Measurements from ENCODE around the gene DYNLRB2. TPM values are rescaled to one million over a fixed set of nuclear protein-coding genes. Genes with fewer than 3 reads are reported as not detected.

Gene DYNLRB2
- total RNA-seq, 2 donors from 2014 or later = not detected

DNA sequence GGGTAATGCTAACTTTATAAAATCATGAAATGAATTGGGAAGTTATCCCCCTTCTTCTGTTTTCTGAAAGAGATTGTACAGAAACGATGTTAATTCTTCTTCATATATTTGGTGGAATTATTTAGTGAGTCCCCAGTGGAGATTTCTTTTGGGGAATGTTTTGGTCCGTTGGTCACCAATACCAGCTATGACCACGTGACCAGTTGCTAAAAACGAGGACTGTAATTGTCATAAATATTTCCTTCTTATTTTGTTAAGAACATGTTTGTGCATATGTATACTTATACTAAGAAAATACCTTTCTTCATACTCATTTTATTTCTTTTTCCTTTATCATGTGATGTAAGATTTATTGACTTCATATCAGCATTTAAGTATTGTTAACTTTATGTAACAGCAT lies 10.3 kb upstream of the DYNLRB2 start:
- Histone ChIP-seq H3K9ac (ENCODE audit: low read depth in 2 of 2, low read length in 2 of 2) (no peak overlapping the region), H3K4me1 (no peaks in the 10 kb centered on the region), H3K9me3 (no peaks in the 10 kb centered on the region), H3K36me3 (no peaks in the 10 kb centered on the region), H3K4me3 (no peak overlapping the region), H3K27me3 (no peaks in the 10 kb centered on the region), H3K27ac (no peak overlapping the region)
- intact Hi-C loops (cut with DNase I) = no loop called here
- TF ChIP-seq, protein P1, sequence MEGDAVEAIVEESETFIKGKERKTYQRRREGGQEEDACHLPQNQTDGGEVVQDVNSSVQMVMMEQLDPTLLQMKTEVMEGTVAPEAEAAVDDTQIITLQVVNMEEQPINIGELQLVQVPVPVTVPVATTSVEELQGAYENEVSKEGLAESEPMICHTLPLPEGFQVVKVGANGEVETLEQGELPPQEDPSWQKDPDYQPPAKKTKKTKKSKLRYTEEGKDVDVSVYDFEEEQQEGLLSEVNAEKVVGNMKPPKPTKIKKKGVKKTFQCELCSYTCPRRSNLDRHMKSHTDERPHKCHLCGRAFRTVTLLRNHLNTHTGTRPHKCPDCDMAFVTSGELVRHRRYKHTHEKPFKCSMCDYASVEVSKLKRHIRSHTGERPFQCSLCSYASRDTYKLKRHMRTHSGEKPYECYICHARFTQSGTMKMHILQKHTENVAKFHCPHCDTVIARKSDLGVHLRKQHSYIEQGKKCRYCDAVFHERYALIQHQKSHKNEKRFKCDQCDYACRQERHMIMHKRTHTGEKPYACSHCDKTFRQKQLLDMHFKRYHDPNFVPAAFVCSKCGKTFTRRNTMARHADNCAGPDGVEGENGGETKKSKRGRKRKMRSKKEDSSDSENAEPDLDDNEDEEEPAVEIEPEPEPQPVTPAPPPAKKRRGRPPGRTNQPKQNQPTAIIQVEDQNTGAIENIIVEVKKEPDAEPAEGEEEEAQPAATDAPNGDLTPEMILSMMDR (IDR thresholded peaks at IDR 0.05) = no peak
- DNase-seq = no peak

DNA sequence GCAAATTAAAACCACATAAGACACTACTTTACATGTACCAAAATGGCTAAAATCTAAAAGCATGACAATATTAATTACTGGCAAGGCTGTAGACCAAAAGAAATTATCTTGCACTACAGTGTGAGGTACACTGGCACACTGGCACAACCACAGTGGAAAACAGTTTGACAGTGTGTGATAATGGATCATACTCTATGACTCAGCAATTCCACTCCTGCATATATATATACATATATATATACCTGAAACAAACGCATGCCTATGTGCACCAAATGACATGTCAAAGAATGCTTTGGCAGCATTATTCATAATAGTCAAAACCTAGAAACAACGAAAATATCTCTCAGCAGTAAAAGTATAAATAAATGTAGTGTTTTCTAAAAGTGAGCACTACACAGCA lies 4.6 kb upstream of the DYNLRB2 start:
- Histone ChIP-seq H3K4me3 (no peak overlapping the region), H3K9ac (ENCODE audit: low read depth in 2 of 2, low read length in 2 of 2) (no peak overlapping the region), H3K27ac (no peak overlapping the region), H3K4me1 (no peaks in the 10 kb centered on the region), H3K36me3 (no peaks in the 10 kb centered on the region), H3K9me3 (no peaks in the 10 kb centered on the region), H3K27me3 (no peaks in the 10 kb centered on the region)
- intact Hi-C loops (cut with DNase I) = no loop called here
- no peak for DNase-seq
- TF ChIP-seq, protein P1 (IDR thresholded peaks at IDR 0.05) = no peak

DNA sequence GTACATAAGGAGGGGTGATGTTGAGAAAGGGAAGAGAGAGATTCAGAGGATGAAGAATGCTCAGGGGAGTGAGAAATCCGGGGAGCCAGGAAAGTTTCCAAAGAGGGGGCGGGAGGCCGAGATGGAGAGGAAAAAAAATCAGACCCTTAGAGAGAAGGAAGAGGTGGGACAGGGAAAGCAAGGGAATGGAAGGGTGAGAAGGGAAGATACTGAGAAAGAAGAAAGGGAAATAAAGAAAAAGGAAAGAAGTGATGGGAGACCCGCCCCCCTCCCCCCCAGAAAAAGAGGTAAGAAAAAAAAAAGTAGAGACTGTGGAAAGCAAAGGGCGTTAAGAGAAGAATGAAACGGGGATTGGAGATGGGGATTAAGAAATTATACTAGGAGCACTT lies 507 bp downstream of the DYNLRB2 start:
- Histone ChIP-seq H3K27ac (no peak overlapping the region), H3K4me1 (no peaks in the 10 kb centered on the region), H3K27me3 (no peaks in the 10 kb centered on the region), H3K36me3 (no peaks in the 10 kb centered on the region), H3K4me3 (peak overlapping the region; percentile 54), H3K9ac (ENCODE audit: low read depth in 2 of 2, low read length in 2 of 2) (peak overlapping the region in 1 of 2 donors; percentile 46), H3K9me3 (no peaks in the 10 kb centered on the region)
- TF ChIP-seq, protein P1 (IDR thresholded peaks at IDR 0.05) = no peak
- intact Hi-C loops (cut with DNase I) = loop anchor here (10.0 kb wide), 1 partner anchor 264 kb away; the partner anchor contains the start of gene CDYL2
- DNase-seq = no peak

DNA sequence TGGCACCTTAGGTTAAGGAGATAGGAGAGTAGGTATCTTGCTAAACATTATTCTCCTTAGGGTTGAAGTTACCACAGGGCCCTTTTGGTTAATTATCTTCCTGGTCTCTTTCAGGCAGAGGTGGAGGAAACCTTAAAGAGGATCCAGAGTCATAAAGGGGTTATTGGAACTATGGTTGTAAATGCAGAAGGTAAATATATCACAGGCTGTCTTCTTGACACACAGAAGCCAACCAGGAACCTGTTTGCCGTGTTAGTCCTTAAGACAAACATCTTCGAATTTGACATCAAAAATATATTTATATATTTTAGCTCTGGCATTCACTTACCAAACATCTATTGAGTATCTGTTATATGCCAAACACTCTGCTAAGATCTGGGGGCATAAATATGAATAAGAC lies 2.4 kb downstream of the DYNLRB2 start:
- DNase-seq = no peak
- Histone ChIP-seq H3K9ac (ENCODE audit: low read depth in 2 of 2, low read length in 2 of 2) (no peak overlapping the region), H3K4me3 (no peak overlapping the region), H3K9me3 (no peaks in the 10 kb centered on the region), H3K27me3 (no peaks in the 10 kb centered on the region), H3K36me3 (no peaks in the 10 kb centered on the region), H3K4me1 (no peaks in the 10 kb centered on the region), H3K27ac (no peak overlapping the region)
- TF ChIP-seq, protein P1 (IDR thresholded peaks at IDR 0.05) = no peak
- intact Hi-C loops (cut with DNase I) = loop anchor here (10.0 kb wide), 1 partner anchor 262 kb away; the partner anchor contains the start of gene CDYL2

DNA sequence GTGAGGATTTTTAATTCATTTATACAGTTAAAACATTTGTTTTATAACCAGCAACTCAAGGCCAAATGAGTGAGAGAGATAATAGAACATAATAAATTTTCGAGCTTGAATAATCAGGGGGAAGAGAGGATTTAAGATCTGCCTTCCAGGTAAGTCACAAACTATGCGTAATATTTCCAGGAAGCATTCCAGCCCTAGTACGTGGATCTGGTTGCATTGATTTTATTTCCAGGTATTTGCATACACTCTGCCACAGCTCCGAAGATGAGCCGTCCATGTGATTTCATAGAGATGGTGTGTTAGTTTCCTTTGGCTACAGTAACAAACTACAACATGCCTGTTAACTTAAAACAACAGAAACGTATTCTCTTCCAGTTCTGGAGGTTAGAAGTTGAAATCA lies 3.5 kb downstream of the DYNLRB2 start:
- TF ChIP-seq, protein P1 (IDR thresholded peaks at IDR 0.05) = no peak
- Histone ChIP-seq H3K9ac (ENCODE audit: low read depth in 2 of 2, low read length in 2 of 2) (no peak overlapping the region), H3K27ac (no peak overlapping the region), H3K4me1 (no peaks in the 10 kb centered on the region), H3K9me3 (no peaks in the 10 kb centered on the region), H3K4me3 (no peak overlapping the region), H3K36me3 (no peaks in the 10 kb centered on the region), H3K27me3 (no peaks in the 10 kb centered on the region)
- intact Hi-C loops (cut with DNase I) = loop anchor here (10.0 kb wide), 1 partner anchor 260 kb away; the partner anchor contains the start of gene CDYL2
- no peak for DNase-seq
